ENCODE data around the gene GNAT1.
"Not testable (repeated sequence)": the region's sequence is repeated elsewhere in the genome, so short reads cannot be mapped to it uniquely, and the experiment has no call there.

The GNAT1 gene

GRCh38 chr3:50210176-50210509 lies 18.7 kb downstream of the GNAT1 start:
- Histone ChIP-seq H3K4me3 (ENCODE audit: insufficient read depth, low read length, poor library complexity, severe bottlenecking) (no peak overlapping the region), H3K79me2 (ENCODE audit: insufficient read depth, low read length) (no peaks in the 10 kb centered on the region), H4K20me1 (ENCODE audit: low read depth, low read length) (no peaks in the 10 kb centered on the region), H3F3A (ENCODE audit: insufficient read depth) (no peaks in the 10 kb centered on the region), H2AFZ (ENCODE audit: low read depth, low read length, severe bottlenecking) (no peak overlapping the region), H3K36me3 (ENCODE audit: low read length) (no peaks in the 10 kb centered on the region), H3K27me3 (ENCODE audit: low read length) (no peaks in the 10 kb centered on the region), H3K9me2 (replicated peaks; ENCODE audit: insufficient read depth, low read length) (no peaks in the 10 kb centered on the region), H3K4me2 (ENCODE audit: low read depth, low read length, poor library complexity, severe bottlenecking) (no peak overlapping the region), H3K9ac (ENCODE audit: low read length) (no peak overlapping the region), H3K27ac (ENCODE audit: low read depth, low read length) (no peak overlapping the region), H3K9me3 (ENCODE audit: insufficient read depth, low read length) (no peaks in the 10 kb centered on the region)
- TF ChIP-seq EZH2phosphoT487 (conservative IDR thresholded peaks at IDR 0.05; ENCODE audit: low read length) (no peak), CTCF (IDR thresholded peaks at IDR 0.05; ENCODE audit: insufficient read depth, low read length, poor library complexity, severe bottlenecking) (no peak)

DNA sequence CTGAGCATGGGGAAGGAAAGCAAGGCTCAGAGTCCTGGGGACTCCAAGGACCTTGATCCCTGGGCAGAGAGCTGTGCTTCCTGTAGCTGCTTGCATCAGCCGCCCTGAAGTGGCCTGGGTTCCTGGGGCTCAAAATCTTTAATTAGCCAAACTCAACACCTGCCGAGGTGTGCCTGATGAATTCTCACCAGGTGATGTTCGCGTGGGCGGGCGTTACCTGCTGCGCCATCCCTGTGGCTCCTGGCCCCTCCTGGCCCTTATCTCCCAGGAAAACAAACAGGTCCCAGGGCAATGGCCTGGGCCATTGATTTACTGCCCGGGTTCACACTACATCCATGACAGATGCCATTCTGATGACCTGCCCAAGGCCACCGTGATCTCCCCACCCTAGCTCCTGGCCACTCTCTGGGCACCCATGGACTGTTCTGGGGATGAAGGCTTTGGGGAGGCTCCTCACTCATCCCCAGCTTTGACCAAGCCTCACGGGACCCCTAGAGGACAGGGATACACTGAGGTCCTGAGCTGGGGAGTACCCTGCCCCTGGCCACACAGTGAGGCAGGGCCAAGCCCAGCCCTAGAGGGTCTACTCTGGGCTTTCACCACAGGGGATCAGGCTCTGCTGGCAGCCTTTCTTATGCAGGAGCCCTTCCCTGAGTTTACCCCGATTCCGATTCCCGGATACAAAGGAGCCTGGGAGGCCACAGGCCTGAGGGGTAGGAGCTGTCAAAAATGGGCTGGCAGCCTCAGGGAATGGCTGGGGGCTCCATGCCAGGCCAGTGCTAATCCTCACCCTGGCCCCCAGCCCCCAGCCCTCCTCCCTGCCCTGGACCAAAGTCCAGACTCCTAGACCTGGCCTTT lies 19.3 kb downstream of the GNAT1 start:
- Histone ChIP-seq H3K27ac (ENCODE audit: low read depth, low read length) (no peak overlapping the region), H3K36me3 (ENCODE audit: low read length) (no peaks in the 10 kb centered on the region), H3K27me3 (ENCODE audit: low read length) (no peaks in the 10 kb centered on the region), H3K4me2 (ENCODE audit: low read depth, low read length, poor library complexity, severe bottlenecking) (no peak overlapping the region), H3K9ac (ENCODE audit: low read length) (no peak overlapping the region), H3K9me2 (replicated peaks; ENCODE audit: insufficient read depth, low read length) (no peaks in the 10 kb centered on the region), H3K9me3 (ENCODE audit: insufficient read depth, low read length) (no peaks in the 10 kb centered on the region), H4K20me1 (ENCODE audit: low read depth, low read length) (no peaks in the 10 kb centered on the region), H2AFZ (ENCODE audit: low read depth, low read length, severe bottlenecking) (no peak overlapping the region), H3K4me3 (ENCODE audit: insufficient read depth, low read length, poor library complexity, severe bottlenecking) (no peak overlapping the region), H3K79me2 (ENCODE audit: insufficient read depth, low read length) (no peaks in the 10 kb centered on the region), H3F3A (ENCODE audit: insufficient read depth) (no peaks in the 10 kb centered on the region)
- no peak for TF ChIP-seq EZH2phosphoT487 (conservative IDR thresholded peaks at IDR 0.05; ENCODE audit: low read length)
- TF ChIP-seq CTCF (IDR thresholded peaks at IDR 0.05; ENCODE audit: insufficient read depth, low read length, poor library complexity, severe bottlenecking) = no peak

DNA sequence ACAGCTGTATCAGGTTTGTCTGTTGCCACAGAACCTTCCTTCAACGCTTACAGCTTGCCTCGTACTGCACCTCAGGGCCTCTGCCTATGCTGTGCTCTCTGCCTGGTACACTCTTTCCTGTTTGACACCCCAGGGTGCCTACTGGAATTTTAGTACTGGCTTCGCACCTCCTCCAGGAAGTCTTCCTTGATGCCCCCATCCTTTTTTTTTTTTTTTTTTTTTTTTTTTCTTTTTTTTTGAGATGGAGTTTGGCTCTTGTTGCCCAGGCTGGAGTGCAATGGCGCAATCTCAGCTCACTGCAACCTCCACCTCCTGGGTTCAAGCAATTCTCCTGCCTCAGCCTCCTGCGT lies 19.9 kb downstream of the GNAT1 start:
- not testable (repeated sequence) for H3K79me2 ChIP-seq (ENCODE audit: insufficient read depth, low read length); H3K9ac ChIP-seq (ENCODE audit: low read length); H3K4me3 ChIP-seq (ENCODE audit: insufficient read depth, low read length, poor library complexity, severe bottlenecking); H3K27me3 ChIP-seq (ENCODE audit: low read length); H4K20me1 ChIP-seq (ENCODE audit: low read depth, low read length); H3K9me3 ChIP-seq (ENCODE audit: insufficient read depth, low read length); H3K9me2 ChIP-seq (replicated peaks; ENCODE audit: insufficient read depth, low read length); H3K27ac ChIP-seq (ENCODE audit: low read depth, low read length); H2AFZ ChIP-seq (ENCODE audit: low read depth, low read length, severe bottlenecking); H3K4me2 ChIP-seq (ENCODE audit: low read depth, low read length, poor library complexity, severe bottlenecking); H3F3A ChIP-seq (ENCODE audit: insufficient read depth); H3K36me3 ChIP-seq (ENCODE audit: low read length)

- Histone ChIP-seq H3K9me2 (replicated peaks; ENCODE audit: insufficient read depth, low read length) (no peaks in the 10 kb centered on the region), H3K27ac (ENCODE audit: low read depth, low read length) (no peak overlapping the region), H3K27me3 (ENCODE audit: low read length) (no peaks in the 10 kb centered on the region), H3F3A (ENCODE audit: insufficient read depth) (no peaks in the 10 kb centered on the region), H3K9ac (ENCODE audit: low read length) (no peak overlapping the region), H2AFZ (ENCODE audit: low read depth, low read length, severe bottlenecking) (no peak overlapping the region), H3K9me3 (ENCODE audit: insufficient read depth, low read length) (no peaks in the 10 kb centered on the region), H3K36me3 (ENCODE audit: low read length) (no peaks in the 10 kb centered on the region), H4K20me1 (ENCODE audit: low read depth, low read length) (no peaks in the 10 kb centered on the region), H3K4me2 (ENCODE audit: low read depth, low read length, poor library complexity, severe bottlenecking) (no peak overlapping the region), H3K79me2 (ENCODE audit: insufficient read depth, low read length) (no peaks in the 10 kb centered on the region), H3K4me3 (ENCODE audit: insufficient read depth, low read length, poor library complexity, severe bottlenecking) (no peak overlapping the region)
- TF ChIP-seq CTCF (IDR thresholded peaks at IDR 0.05; ENCODE audit: insufficient read depth, low read length, poor library complexity, severe bottlenecking) (no peak), EZH2phosphoT487 (conservative IDR thresholded peaks at IDR 0.05; ENCODE audit: low read length) (no peak)
These were observed 20.5 kb downstream of the GNAT1 start for GRCh38 chr3:50211930-50212329.

All from SU-DHL-6 (cell line).